Measurements from ENCODE around the gene ZNF138.

DNA sequence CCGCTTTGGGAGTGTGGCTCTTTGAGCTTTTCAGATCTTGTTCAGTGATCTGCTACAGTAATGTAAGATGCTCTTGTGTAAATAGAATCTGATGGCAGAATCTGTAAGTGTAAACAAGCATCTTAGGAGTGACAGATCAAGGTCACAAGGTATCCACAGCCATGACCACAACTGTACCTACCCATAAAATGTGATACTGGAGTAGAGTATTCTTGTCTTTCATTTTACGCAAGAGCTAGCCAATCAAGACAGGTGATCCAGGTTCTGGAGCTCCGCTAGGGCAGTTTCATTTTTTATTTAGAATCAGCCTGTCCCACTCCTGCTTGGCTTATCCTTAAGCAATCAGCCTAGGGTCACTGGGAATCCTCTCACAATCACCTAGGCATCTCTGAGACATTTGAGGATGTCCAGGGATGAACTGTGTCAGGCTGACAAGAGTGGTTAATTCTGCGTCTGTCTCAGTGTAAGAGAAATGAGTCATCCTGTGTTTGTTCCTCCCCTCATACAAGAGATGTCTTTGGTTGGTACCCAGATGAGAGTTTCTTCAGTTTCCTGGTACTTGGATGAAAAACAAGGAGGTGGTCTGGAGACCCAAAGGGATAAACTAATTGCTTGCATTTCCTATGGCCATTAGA, 13.6 kb downstream of the ZNF138 start:
- TF ChIP-seq EP300 (conservative IDR thresholded peaks at IDR 0.05; ENCODE audit: poor library complexity, severe bottlenecking) = no peak
- TF ChIP-seq, protein P1, sequence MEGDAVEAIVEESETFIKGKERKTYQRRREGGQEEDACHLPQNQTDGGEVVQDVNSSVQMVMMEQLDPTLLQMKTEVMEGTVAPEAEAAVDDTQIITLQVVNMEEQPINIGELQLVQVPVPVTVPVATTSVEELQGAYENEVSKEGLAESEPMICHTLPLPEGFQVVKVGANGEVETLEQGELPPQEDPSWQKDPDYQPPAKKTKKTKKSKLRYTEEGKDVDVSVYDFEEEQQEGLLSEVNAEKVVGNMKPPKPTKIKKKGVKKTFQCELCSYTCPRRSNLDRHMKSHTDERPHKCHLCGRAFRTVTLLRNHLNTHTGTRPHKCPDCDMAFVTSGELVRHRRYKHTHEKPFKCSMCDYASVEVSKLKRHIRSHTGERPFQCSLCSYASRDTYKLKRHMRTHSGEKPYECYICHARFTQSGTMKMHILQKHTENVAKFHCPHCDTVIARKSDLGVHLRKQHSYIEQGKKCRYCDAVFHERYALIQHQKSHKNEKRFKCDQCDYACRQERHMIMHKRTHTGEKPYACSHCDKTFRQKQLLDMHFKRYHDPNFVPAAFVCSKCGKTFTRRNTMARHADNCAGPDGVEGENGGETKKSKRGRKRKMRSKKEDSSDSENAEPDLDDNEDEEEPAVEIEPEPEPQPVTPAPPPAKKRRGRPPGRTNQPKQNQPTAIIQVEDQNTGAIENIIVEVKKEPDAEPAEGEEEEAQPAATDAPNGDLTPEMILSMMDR (IDR thresholded peaks at IDR 0.05; ENCODE audit: poor library complexity, severe bottlenecking) = no peak
- TF ChIP-seq POLR2AphosphoS5 (IDR thresholded peaks at IDR 0.05) = no peak
- no peak for TF ChIP-seq SMC3 (conservative IDR thresholded peaks at IDR 0.05; ENCODE audit: poor library complexity)
- no peak for TF ChIP-seq EZH2 (IDR thresholded peaks at IDR 0.05; ENCODE audit: borderline replicate concordance, insufficient read depth, low read length, poor library complexity, severe bottlenecking)
- TF ChIP-seq RAD21 (conservative IDR thresholded peaks at IDR 0.05) = no peak
- TF ChIP-seq TAF1 (IDR thresholded peaks at IDR 0.05; ENCODE audit: low read depth) = no peak
- TF ChIP-seq, protein P2, sequence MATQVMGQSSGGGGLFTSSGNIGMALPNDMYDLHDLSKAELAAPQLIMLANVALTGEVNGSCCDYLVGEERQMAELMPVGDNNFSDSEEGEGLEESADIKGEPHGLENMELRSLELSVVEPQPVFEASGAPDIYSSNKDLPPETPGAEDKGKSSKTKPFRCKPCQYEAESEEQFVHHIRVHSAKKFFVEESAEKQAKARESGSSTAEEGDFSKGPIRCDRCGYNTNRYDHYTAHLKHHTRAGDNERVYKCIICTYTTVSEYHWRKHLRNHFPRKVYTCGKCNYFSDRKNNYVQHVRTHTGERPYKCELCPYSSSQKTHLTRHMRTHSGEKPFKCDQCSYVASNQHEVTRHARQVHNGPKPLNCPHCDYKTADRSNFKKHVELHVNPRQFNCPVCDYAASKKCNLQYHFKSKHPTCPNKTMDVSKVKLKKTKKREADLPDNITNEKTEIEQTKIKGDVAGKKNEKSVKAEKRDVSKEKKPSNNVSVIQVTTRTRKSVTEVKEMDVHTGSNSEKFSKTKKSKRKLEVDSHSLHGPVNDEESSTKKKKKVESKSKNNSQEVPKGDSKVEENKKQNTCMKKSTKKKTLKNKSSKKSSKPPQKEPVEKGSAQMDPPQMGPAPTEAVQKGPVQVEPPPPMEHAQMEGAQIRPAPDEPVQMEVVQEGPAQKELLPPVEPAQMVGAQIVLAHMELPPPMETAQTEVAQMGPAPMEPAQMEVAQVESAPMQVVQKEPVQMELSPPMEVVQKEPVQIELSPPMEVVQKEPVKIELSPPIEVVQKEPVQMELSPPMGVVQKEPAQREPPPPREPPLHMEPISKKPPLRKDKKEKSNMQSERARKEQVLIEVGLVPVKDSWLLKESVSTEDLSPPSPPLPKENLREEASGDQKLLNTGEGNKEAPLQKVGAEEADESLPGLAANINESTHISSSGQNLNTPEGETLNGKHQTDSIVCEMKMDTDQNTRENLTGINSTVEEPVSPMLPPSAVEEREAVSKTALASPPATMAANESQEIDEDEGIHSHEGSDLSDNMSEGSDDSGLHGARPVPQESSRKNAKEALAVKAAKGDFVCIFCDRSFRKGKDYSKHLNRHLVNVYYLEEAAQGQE (IDR thresholded peaks at IDR 0.05; ENCODE audit: borderline replicate concordance) = no peak
- TF ChIP-seq MXI1 (conservative IDR thresholded peaks at IDR 0.05; ENCODE audit: poor library complexity, severe bottlenecking) = no peak

All from neural cell (in vitro differentiated cells).